K562 treated with DMSO at 1 percent for 12 hours (cell line): ENCODE results near the gene CTXN2. TPM values are rescaled to one million over a fixed set of nuclear protein-coding genes. Genes with fewer than 3 reads are reported as not detected.

ENCODE experiments used
- total RNA-seq: library from RNA; unstranded; fragments of 300-600 nt; gene quantifications from 2 replicates; pipeline ENCODE4 v1.2.3, GENCODE V29; 2022; ENCODE audit not compliant: insufficient read depth

Gene CTXN2
- total RNA-seq, result not detected in 2 replicates

DNA sequence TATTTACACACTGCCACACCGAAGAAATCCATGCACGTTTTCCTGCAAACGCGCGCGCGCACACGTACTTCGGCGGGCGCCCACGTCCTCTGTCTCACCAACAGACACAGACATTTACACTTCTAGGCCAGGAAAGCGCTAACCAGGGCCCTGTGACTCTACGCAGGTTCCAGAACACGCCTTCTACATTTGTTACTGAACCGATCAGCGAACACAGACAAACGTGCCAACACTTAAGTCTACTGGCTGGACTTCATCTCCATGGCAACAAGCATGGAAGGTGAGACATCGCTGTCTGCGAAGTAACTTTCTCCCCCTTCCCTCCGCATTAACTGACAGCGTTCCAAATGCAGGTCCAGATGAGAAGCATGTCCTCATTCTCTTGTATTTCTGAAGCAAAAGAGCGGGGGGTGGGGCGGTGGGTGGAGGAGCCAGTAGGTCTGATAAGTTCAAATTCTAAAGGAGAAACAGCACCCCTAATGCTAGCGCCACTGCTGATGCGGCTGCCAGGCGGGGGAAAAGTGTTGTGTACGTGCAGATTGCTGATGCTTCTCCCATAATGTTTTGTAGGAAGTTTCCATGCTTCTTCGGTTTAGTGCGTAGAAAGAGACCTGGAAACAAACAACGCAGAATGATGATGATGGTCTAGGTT, at the start of gene CTXN2:
Gene CTXN2, plus strand, starts transcription at position 92 of the 652 bp plus-strand sequence. CDS start 9,636 bp downstream, outside the sequence.

DNA sequence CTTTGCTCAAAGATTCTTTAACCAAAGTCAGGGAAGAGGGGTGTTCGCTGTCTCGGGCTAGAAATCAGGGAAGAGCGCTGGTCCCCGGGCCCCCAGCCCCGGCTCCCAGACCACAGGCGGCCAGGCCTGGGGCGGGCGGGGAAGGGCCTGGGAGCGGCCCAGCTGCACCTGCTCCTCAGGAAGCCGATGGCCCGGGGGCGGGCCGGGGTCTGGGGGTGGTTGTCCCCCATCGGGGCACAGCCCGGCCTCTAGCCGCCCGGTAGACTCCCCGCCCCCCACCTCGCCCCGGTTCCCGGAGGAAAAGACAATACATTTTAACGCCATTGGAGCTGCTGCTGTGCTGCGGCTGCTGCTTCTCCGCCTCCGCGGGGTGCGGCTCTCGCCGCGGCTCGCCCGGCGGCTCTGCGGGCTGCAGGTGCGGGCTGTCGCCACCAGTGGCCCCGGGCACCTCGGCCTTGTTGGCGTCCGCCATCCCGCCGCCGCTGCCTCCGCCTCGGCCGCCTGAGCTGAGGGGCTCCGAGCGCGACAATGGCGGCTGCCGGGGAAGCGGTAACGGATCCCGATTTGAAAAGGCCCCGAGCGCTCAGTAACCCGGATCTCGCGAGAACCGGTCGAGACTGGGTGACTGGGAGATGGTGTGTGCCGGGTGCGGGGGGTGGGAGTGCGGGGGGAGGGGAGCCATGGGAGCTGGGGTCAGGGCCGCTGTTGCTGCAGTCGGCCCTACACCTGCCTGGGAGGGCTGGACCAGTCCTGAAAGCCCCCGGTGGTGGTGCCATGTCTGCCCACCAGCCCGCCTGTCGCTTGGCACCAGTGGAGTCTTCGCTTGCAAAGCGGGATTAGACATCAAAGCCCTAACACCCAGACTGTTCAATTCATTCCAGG, 13.5 kb upstream of the CTXN2 start, which contains the start of gene MYEF2:
Gene MYEF2, minus strand, starts transcription at position 530 of the 882 bp plus-strand sequence. Its CDS starts 58 bp downstream, at position 472.

DNA sequence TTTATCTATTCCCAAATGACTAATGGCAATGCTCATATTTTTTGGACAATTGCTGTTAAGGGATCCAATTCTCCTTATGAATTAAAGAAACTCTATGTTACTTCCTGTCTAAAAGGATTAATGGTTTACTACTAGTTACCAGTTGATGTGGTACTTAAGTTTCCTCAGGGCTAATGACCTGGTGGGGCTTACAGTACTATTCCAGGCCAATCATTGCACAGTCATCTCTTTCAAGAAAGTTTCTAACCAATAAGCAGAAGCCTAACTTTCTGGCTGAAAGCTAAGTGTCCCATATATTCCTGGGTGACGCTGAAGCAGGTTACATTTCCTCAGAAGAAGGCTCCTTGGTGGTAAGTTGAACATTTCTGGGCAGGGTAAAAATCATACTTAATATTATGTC, 14.5 kb downstream of the CTXN2 start, which contains the start of gene SLC12A1:
Gene SLC12A1, plus strand, starts transcription at position 322 of the 400 bp plus-strand sequence. CDS start 1,418 bp downstream, outside the sequence.

Other genes with a start within 250 kb of the CTXN2 start
- not detected in 2 replicates for gene SLC24A5, start 70.7 kb upstream of the CTXN2 start, total RNA-seq
- 0.22 and 0.56 TPM in 2 replicates for gene MYEF2, start 13.4 kb upstream of the CTXN2 start, total RNA-seq
- gene SLC12A1, start 14.6 kb downstream of the CTXN2 start, total RNA-seq, result not detected in 2 replicates
- gene DUT, start 139.8 kb downstream of the CTXN2 start, total RNA-seq, result 97.6 and 109 TPM in 2 replicates